H1 (cell line): ENCODE results near the gene COMP. TPM values are rescaled to one million over a fixed set of nuclear protein-coding genes. Genes with fewer than 3 reads are reported as not detected.

Experiments
- CTCF ChIA-PET: fragments of 300-600 bp; sonication (Branson Sonifier 250); formaldehyde crosslinking; loops from one replicate; lab custom pipeline; 2021; ENCODE audit not compliant: partially characterized antibody; lab: Charles Lee
- POLR2A ChIA-PET: fragments of 300-600 bp; sonication (Branson Sonifier 250); formaldehyde crosslinking; loops from one replicate; lab custom pipeline; 2021; ENCODE audit warnings: inconsistent platforms; ENCODE audit not compliant: partially characterized antibody; lab: Charles Lee
- DNase-seq, 2 experiments: peaks; one replicate each; pipeline versions ENCODE4 v3.0.0 to v3.0.0-alpha.2; 2010 to 2022; ENCODE audit warnings: low spot score in 2 of 2, low read depth in 1 of 2, mixed read lengths in 1 of 2
- FAIRE-seq: peaks from 2 replicates; lab custom pipeline; 2011; peaks lifted over from hg19 to GRCh38; lab: Jason Lieb, UNC
- H2AFZ ChIP-seq: 2 replicates; pipeline ENCODE4 v1.8.1; 2012; ENCODE audit warnings: low read length, inconsistent platforms
- H2AK5ac ChIP-seq: 2 replicates; pipeline ENCODE4 v1.6.1; 2013; ENCODE audit warnings: low read depth, low read length
- H2BK120ac ChIP-seq: replicated peaks from 2 replicates; pipeline ENCODE3; 2013; ENCODE audit warnings: low read depth, low read length, inconsistent platforms
- H2BK12ac ChIP-seq: 2 replicates; pipeline ENCODE4 v1.6.1; 2013; ENCODE audit warnings: low read depth, low read length
- H2BK15ac ChIP-seq: 2 replicates; pipeline ENCODE4 v1.6.1; 2013; ENCODE audit warnings: low read length
- H2BK20ac ChIP-seq: 2 replicates; pipeline ENCODE4 v1.6.1; 2013; ENCODE audit warnings: low read length
- H2BK5ac ChIP-seq: 2 replicates; pipeline ENCODE4 v1.6.1; 2013; ENCODE audit warnings: low read depth, low read length
- H3K14ac ChIP-seq: 2 replicates; pipeline ENCODE4 v1.6.1; 2013; ENCODE audit warnings: inconsistent platforms; ENCODE audit not compliant: insufficient read length
- H3K18ac ChIP-seq: 2 replicates; pipeline ENCODE4 v1.6.1; 2013; ENCODE audit warnings: low read length; ENCODE audit errors: extremely low read depth
- H3K23ac ChIP-seq: 2 replicates; pipeline ENCODE4 v1.6.1; 2013; ENCODE audit warnings: inconsistent platforms; ENCODE audit not compliant: insufficient read length
- H3K23me2 ChIP-seq: 2 replicates; pipeline ENCODE4 v1.6.1; 2013; ENCODE audit warnings: low read depth, low read length
- H3K27ac ChIP-seq: 2 replicates; pipeline ENCODE4 v1.6.1; 2011; ENCODE audit warnings: low read depth, low read length, inconsistent platforms
- H3K27me3 ChIP-seq, 4 experiments: replicated peaks in 1 of 4; 1 replicate in 1 of 4; 2 replicates in 3 of 4; pipeline versions ENCODE4 v1.6.1 to v1.8.1; 2011 to 2013; ENCODE audit warnings: low read length in 3 of 4, mild to moderate bottlenecking in 3 of 4, inconsistent platforms in 2 of 4, mixed read lengths in 2 of 4, moderate library complexity in 1 of 4; ENCODE audit not compliant: control insufficient read depth in 3 of 4, insufficient read depth in 3 of 4; ENCODE audit errors: extremely low read depth in 1 of 4
- H3K36me3 ChIP-seq, 4 experiments: 2 replicates each; pipeline versions ENCODE4 v1.6.1 to v1.8.1; 2011 to 2013; ENCODE audit warnings: mild to moderate bottlenecking in 4 of 4, low read length in 3 of 4, moderate library complexity in 2 of 4, control low read depth in 1 of 4, inconsistent platforms in 1 of 4; ENCODE audit not compliant: insufficient read depth in 4 of 4, control insufficient read depth in 2 of 4
- H3K4ac ChIP-seq: replicated peaks from 2 replicates; pipeline ENCODE3; 2013; ENCODE audit warnings: low read length, low read depth, mixed read lengths, inconsistent platforms; ENCODE audit not compliant: insufficient read length
- H3K4me1 ChIP-seq, 4 experiments: replicated peaks in 1 of 4; 1 replicate in 1 of 4; 2 replicates in 3 of 4; pipeline versions ENCODE4 v1.6.1 to v1.8.1; 2011 to 2013; ENCODE audit warnings: low read length in 3 of 4, inconsistent platforms in 2 of 4, mixed read lengths in 1 of 4; ENCODE audit not compliant: insufficient read depth in 4 of 4, control insufficient read depth in 3 of 4
- H3K4me2 ChIP-seq, 2 experiments: 2 replicates each; pipeline versions ENCODE4 v1.6.1 to v1.8.1; 2011 to 2013; ENCODE audit warnings: low read depth in 2 of 2, low read length in 2 of 2, control low read depth in 1 of 2, inconsistent platforms in 1 of 2, mild to moderate bottlenecking in 1 of 2; ENCODE audit not compliant: insufficient read depth in 1 of 2
- H3K4me3 ChIP-seq, 4 experiments: fragments of 200-600, 300-600 bp in 1 of 4; sonication (generic), shearing (Covaris generic), sonication (Bioruptor Twin) in 1 of 4; 2 replicates each; pipeline versions ENCODE4 v1.5.1 to v1.8.1; 2011 to 2016; ENCODE audit warnings: low read length in 4 of 4, low read depth in 3 of 4, control low read depth in 2 of 4, inconsistent platforms in 2 of 4, mild to moderate bottlenecking in 2 of 4, mixed read lengths in 1 of 4, moderate library complexity in 1 of 4; ENCODE audit not compliant: insufficient read depth in 2 of 4; ENCODE audit errors: extremely low read depth in 1 of 4
- H3K56ac ChIP-seq: replicated peaks from 2 replicates; pipeline ENCODE3; 2013; ENCODE audit warnings: low read depth, mild to moderate bottlenecking, mixed read lengths, low read length, inconsistent platforms; ENCODE audit not compliant: insufficient read length
- H3K79me1 ChIP-seq: 2 replicates; pipeline ENCODE4 v1.6.1; 2013; ENCODE audit warnings: low read depth, low read length, control low read depth
- H3K79me2 ChIP-seq, 2 experiments: 2 replicates each; pipeline versions ENCODE4 v1.6.1 to v1.8.1; 2012 to 2013; ENCODE audit warnings: low read length in 2 of 2, mild to moderate bottlenecking in 2 of 2, inconsistent platforms in 1 of 2; ENCODE audit not compliant: insufficient read depth in 2 of 2, control insufficient read depth in 1 of 2
- H3K9ac ChIP-seq, 4 experiments: replicated peaks in 1 of 4; 1 replicate in 1 of 4; 2 replicates in 3 of 4; pipeline versions ENCODE4 v1.6.1 to v1.8.1; 2011 to 2013; ENCODE audit warnings: low read depth in 3 of 4, low read length in 3 of 4, control low read depth in 2 of 4, mild to moderate bottlenecking in 2 of 4, moderate library complexity in 2 of 4, inconsistent platforms in 1 of 4; ENCODE audit errors: extremely low read depth in 1 of 4
- H3K9me3 ChIP-seq, 2 experiments: 2 replicates each; pipeline versions ENCODE4 v1.6.1 to v1.8.1; 2012 to 2013; ENCODE audit warnings: mild to moderate bottlenecking in 2 of 2, moderate library complexity in 2 of 2, control low read depth in 1 of 2, inconsistent platforms in 1 of 2, low read depth in 1 of 2, low read length in 1 of 2, mixed read lengths in 1 of 2; ENCODE audit not compliant: insufficient read depth in 2 of 2
- H4K20me1 ChIP-seq, 2 experiments: replicated peaks in 1 of 2; 2 replicates each; pipeline versions ENCODE3 to v1.8.1; 2011 to 2013; ENCODE audit warnings: inconsistent platforms in 2 of 2, low read length in 2 of 2, mild to moderate bottlenecking in 1 of 2; ENCODE audit not compliant: insufficient read depth in 2 of 2, control insufficient read depth in 1 of 2
- H4K5ac ChIP-seq: 2 replicates; pipeline ENCODE4 v1.6.1; 2013; ENCODE audit warnings: low read length, low read depth, mixed read lengths, inconsistent platforms; ENCODE audit not compliant: insufficient read length
- H4K8ac ChIP-seq: 2 replicates; pipeline ENCODE4 v1.8.0; 2013; ENCODE audit warnings: mild to moderate bottlenecking, moderate library complexity, low read length, inconsistent platforms; ENCODE audit not compliant: insufficient read depth; ENCODE audit errors: extremely low read depth
- H4K91ac ChIP-seq: replicated peaks from 2 replicates; pipeline ENCODE3; 2013; ENCODE audit warnings: low read length, mixed read lengths, inconsistent platforms; ENCODE audit not compliant: insufficient read length
- CEBPB ChIP-seq: IDR thresholded peaks from 2 replicates; pipeline ENCODE4 v1.6.1; 2012; ENCODE audit warnings: low read depth, low read length
- CTBP2 ChIP-seq: IDR thresholded peaks from 2 replicates; pipeline ENCODE4 v1.7.0; 2011; ENCODE audit warnings: borderline replicate concordance, mild to moderate bottlenecking, moderate library complexity, mixed read lengths, low read length; ENCODE audit not compliant: insufficient read depth, insufficient read length
- JUN ChIP-seq: IDR thresholded peaks from 2 replicates; pipeline ENCODE4 v1.6.1; 2011; ENCODE audit warnings: low read depth, mild to moderate bottlenecking, improper control_type of control experiment, low read length
- JUND ChIP-seq: IDR thresholded peaks from 2 replicates; pipeline ENCODE4 v1.6.1; 2011; ENCODE audit warnings: mild to moderate bottlenecking, improper control_type of control experiment, low read length
- KDM1A ChIP-seq: fragments of 200-600, 300-600 bp; sonication (generic); IDR thresholded peaks from 2 replicates; pipeline ENCODE4 v1.7.1; 2016; ENCODE audit warnings: mild to moderate bottlenecking, low read length, borderline replicate concordance
- MAX ChIP-seq: IDR thresholded peaks from 2 replicates; pipeline ENCODE4 v1.6.1; 2012; ENCODE audit warnings: inconsistent platforms
- RAD21 ChIP-seq, 2 experiments: IDR thresholded peaks in 1 of 2; conservative IDR thresholded peaks in 1 of 2; 2 replicates each; pipeline ENCODE4 v1.6.1; 2011; ENCODE audit warnings: low read depth in 2 of 2, low read length in 2 of 2, improper control_type of control experiment in 1 of 2, inconsistent platforms in 1 of 2, mild to moderate bottlenecking in 1 of 2, moderate library complexity in 1 of 2
- RBBP5 ChIP-seq: IDR thresholded peaks from 2 replicates; pipeline ENCODE4 v1.7.1; 2012; ENCODE audit warnings: low read depth, mild to moderate bottlenecking, inconsistent platforms, low read length, moderate library complexity, borderline replicate concordance
- SAP30 ChIP-seq: fragments of 300-600 bp; sonication (generic); IDR thresholded peaks from 2 replicates; pipeline ENCODE4 v1.7.1; 2012; ENCODE audit warnings: low read length, moderate library complexity, mild to moderate bottlenecking, inconsistent platforms; ENCODE audit not compliant: insufficient read depth, insufficient replicate concordance
- SIRT6 ChIP-seq: IDR thresholded peaks from one replicate; pipeline ENCODE4 v1.7.1; 2012; ENCODE audit warnings: low read length, inconsistent platforms
- SRF ChIP-seq: IDR thresholded peaks from 2 replicates; pipeline ENCODE4 v1.6.1; 2011; ENCODE audit warnings: mild to moderate bottlenecking, low read depth, low read length, moderate library complexity
- TAF1 ChIP-seq: IDR thresholded peaks from 2 replicates; pipeline ENCODE4 v1.6.1; 2011; ENCODE audit warnings: mild to moderate bottlenecking, low read depth, low read length
- TCF12 ChIP-seq: IDR thresholded peaks from 2 replicates; pipeline ENCODE4 v1.6.1; 2011; ENCODE audit warnings: low read depth, mild to moderate bottlenecking, low read length
- WGBS, 2 experiments: shearing (Covaris generic) in 1 of 2; methylation state at CpG; one replicate each; pipeline versions ENCODE4 v1.1.6 to v1.1.7; 2013 to 2015; ENCODE audit warnings: low lambda C conversion rate in 2 of 2, mixed read lengths in 2 of 2, inconsistent platforms in 1 of 2, low coverage in 1 of 2, missing lambda C conversion rate in 1 of 2; ENCODE audit not compliant: insufficient replicate concordance in 2 of 2, insufficient coverage in 1 of 2, insufficient read length in 1 of 2; ENCODE audit errors: extremely low coverage in 1 of 2, missing lambda C conversion rate in 1 of 2; 5-methylcytosine and 5-hydroxymethylcytosine counted together
- polyA plus RNA-seq, 7 experiments: library from polyadenylated mRNA; depleted of rRNA in 3 of 7; stranded (reverse) in 5 of 7; unstranded in 2 of 7; fragments of >200 nt in 5 of 7; fragments of 200-250 nt in 2 of 7; gene quantifications; 1 replicate in 5 of 7; 2 replicates in 1 of 7; 4 replicates in 1 of 7; pipeline versions ENCODE4 v1.2.1 to v1.2.3, GENCODE V29; 2011 to 2013; ENCODE audit warnings: missing spikeins in 2 of 7, mixed read lengths in 2 of 7
- total RNA-seq: library from RNA; stranded (reverse); fragmentation: NEBNext Ultra II Directional; extraction: Animal tissue kit (Norgen Biotek cat#: 25700); gene quantifications from 2 replicates; pipeline ENCODE4 v1.2.1, GENCODE V29; 2021

The COMP gene
- total and polyA plus RNA-seq, 2 of the 8 experiments (the other 6 are each of a cell fraction or from before 2014, with no cell fraction given) = 0.17 TPM

- no peak overlapping the region for H3K56ac ChIP-seq
- no peaks in the 10 kb centered on the region for H3K79me2 ChIP-seq
- peaks cover 0 to 10% (median 6%) of the 10 kb centered on the region in 4 experiments; a peak in 3 of 7 replicates for H3K27me3 ChIP-seq
- no peaks in the 10 kb centered on the region for H3K9me3 ChIP-seq
- H3K23me2 ChIP-seq = no peaks in the 10 kb centered on the region
- no peak overlapping the region for H2BK120ac ChIP-seq
- no peak overlapping the region for H4K8ac ChIP-seq
- no peak overlapping the region for H3K9ac ChIP-seq
- H4K5ac ChIP-seq = no peak overlapping the region
- no peak overlapping the region for H3K4me2 ChIP-seq
- WGBS, 2 experiments = 93% methylated on average over 9 of the region's 9 CpGs; no CpG with 5 or more reads in 1 of the 2 experiments
- H3K4me3 ChIP-seq = no peak overlapping the region
- TF ChIP-seq JUN (no peak), CTBP2 (no peak), SIRT6 (no peak), JUND (no peak), TAF1 (no peak), SAP30 (no peak), KDM1A (no peak), CEBPB (no peak), MAX (no peak), RAD21 (IDR thresholded peaks at IDR 0.05 in 1 of 2, conservative IDR thresholded peaks at IDR 0.05 in 1 of 2; ENCODE audit: low read depth in 2 of 2, low read length in 2 of 2) (no peak), RBBP5 (no peak), SRF (no peak), TCF12 (no peak)
- H2AK5ac ChIP-seq = no peak overlapping the region
- H2BK5ac ChIP-seq = no peak overlapping the region
- H3K14ac ChIP-seq = no peak overlapping the region
- H3K23ac ChIP-seq = no peak overlapping the region
- H2BK20ac ChIP-seq = no peak overlapping the region
- no peak for DNase-seq
- H3K27ac ChIP-seq = no peak overlapping the region
- H4K91ac ChIP-seq = no peak overlapping the region
- H2BK12ac ChIP-seq = no peak overlapping the region
- H4K20me1 ChIP-seq = peaks cover 0 to 2% of the 10 kb centered on the region in 2 experiments
- ChIA-PET CTCF (no interaction called here), POLR2A (interaction anchor here (0.9 kb wide), 1 partner anchor 26 kb away, joined by 5 read pairs; the partner anchor contains the start of gene COMP)
- H3K36me3 ChIP-seq = no peaks in the 10 kb centered on the region
- no peak overlapping the region for H3K18ac ChIP-seq
- H3K79me1 ChIP-seq = no peaks in the 10 kb centered on the region
- H2BK15ac ChIP-seq = no peak overlapping the region
- H3K4ac ChIP-seq = no peak overlapping the region
- no peak for FAIRE-seq
- H2AFZ ChIP-seq = no peak overlapping the region
- H3K4me1 ChIP-seq = no peaks in the 10 kb centered on the region
These were observed 26.5 kb upstream of the COMP start for GRCh38 chr19:18817574-18817973.
